ENCODE measurements around the gene SEC22A. TPM values are rescaled to one million over a fixed set of nuclear protein-coding genes. Genes with fewer than 3 reads are reported as not detected.

SEC22A gene
- total and polyA plus RNA-seq, 7 donors: 5.8 to 47.2 (median 17.8) TPM

DNA sequence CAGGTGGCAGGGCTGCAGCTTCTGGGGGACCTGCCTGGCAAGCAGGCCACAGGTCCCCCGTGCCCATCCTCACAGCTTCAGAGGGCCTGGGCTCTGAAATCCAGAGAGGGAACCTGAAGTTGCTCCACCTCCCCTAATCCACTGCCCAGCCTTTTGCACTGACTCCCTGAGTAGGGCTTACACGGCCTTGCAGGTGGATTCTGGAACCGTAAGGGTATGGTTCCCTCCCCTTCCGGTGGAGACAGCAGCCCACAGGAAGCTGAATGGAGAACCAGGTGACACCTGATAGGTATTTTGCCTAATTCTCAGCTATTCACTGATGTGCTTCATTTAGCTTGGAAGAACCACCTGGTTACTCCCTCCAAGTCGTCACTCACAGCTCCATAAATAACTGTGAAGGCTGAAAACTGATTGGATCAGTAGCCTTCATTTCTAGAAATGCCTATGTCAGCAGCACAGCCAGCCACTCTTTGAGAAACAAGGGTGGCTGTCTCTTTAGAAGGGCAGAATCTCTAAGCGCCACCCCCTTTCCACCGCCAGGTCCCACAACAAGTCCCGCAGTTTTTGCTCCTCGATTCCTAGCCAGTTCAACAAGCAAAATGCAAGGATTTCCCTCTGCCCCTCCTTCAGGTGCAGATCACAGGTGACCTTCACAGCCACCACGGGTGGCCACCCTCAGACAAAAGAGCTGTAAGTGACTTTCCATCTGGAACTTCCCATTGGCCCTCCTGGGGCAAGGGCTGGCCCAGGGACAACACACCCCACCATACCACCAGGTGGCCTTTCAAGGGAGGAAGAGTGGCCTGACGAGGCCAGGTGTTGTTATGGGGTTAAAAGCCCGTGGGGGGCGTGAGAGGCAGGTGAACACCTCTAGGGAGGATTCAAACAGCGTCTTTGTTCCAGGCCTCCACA, 112.9 kb downstream of the SEC22A start:
- Histone ChIP-seq H3K4me1 (peaks cover 0 to 17% (median 16%) of the 10 kb centered on the region in 4 donors), H3K27me3 (no peaks in the 10 kb centered on the region), H3K9me3 (no peaks in the 10 kb centered on the region), H3K4me3 (no peak overlapping the region), H3K36me3 (peaks cover 8 to 86% (median 23%) of the 10 kb centered on the region in 4 donors), H3K27ac (peak overlapping the region in 3 of 4 donors; percentile 20 to 52 (median 50))
- intact Hi-C loops (cut with DNase I): no loop called here
- WGBS, 2 donors: 63 to 75% methylated on average over 14 of the region's 14 CpGs
- DNase-seq: no peak
- no peak for TF ChIP-seq EP300 (IDR thresholded peaks at IDR 0.05)
- no peak for TF ChIP-seq POLR2A (IDR thresholded peaks at IDR 0.05)
- TF ChIP-seq POLR2AphosphoS5 (IDR thresholded peaks at IDR 0.05): no peak
- TF ChIP-seq, protein P1, sequence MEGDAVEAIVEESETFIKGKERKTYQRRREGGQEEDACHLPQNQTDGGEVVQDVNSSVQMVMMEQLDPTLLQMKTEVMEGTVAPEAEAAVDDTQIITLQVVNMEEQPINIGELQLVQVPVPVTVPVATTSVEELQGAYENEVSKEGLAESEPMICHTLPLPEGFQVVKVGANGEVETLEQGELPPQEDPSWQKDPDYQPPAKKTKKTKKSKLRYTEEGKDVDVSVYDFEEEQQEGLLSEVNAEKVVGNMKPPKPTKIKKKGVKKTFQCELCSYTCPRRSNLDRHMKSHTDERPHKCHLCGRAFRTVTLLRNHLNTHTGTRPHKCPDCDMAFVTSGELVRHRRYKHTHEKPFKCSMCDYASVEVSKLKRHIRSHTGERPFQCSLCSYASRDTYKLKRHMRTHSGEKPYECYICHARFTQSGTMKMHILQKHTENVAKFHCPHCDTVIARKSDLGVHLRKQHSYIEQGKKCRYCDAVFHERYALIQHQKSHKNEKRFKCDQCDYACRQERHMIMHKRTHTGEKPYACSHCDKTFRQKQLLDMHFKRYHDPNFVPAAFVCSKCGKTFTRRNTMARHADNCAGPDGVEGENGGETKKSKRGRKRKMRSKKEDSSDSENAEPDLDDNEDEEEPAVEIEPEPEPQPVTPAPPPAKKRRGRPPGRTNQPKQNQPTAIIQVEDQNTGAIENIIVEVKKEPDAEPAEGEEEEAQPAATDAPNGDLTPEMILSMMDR (IDR thresholded peaks at IDR 0.05): no peak

DNA sequence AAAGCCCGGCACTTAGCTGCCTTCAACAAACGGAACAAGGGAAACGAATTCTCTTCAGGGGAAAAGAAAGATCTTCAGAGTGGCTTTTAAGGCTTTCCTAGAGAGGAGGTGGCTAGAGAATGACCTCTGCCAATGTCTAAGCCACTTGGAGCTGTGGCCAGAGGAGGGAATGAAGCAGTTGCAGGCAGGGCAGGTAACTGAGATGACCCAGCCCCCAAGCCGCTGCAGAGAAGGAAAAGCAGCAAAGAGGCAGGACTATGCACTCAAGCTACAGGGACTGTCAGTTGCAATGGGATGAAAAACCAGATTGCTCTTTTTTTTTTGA, 113.5 kb downstream of the SEC22A start:
- Histone ChIP-seq H3K27me3 (no peaks in the 10 kb centered on the region), H3K9me3 (no peaks in the 10 kb centered on the region), H3K36me3 (peaks cover 8 to 87% (median 27%) of the 10 kb centered on the region in 4 donors), H3K4me1 (peaks cover 0 to 19% (median 17%) of the 10 kb centered on the region in 4 donors), H3K27ac (no peak overlapping the region), H3K4me3 (no peak overlapping the region)
- TF ChIP-seq POLR2A (IDR thresholded peaks at IDR 0.05) (no peak), EP300 (IDR thresholded peaks at IDR 0.05) (no peak), POLR2AphosphoS5 (IDR thresholded peaks at IDR 0.05) (no peak)
- TF ChIP-seq, protein P1 (IDR thresholded peaks at IDR 0.05): no peak
- no peak for DNase-seq
- intact Hi-C loops (cut with DNase I): no loop called here
- WGBS, 2 donors: 55 to 86% methylated on average over 4 of the region's 4 CpGs

DNA sequence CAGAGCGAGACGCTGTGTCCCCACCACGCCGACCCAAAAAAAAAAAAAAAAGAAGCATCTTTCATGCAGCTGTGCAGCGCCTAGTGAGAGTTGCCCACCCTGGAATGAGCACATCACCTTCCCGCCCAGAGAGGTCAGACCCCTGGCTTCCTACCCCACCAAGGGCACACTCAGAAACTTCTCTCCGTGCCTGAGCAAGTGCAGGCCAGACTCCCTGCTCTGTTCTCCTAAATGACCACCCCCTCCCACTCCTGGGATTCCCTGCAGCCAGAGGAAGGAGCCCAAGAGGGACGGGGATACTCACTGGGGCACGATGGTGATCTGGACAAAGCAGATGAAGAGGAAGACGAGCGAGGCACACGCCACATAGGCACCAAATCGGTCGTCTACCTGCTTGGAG, 116.0 kb downstream of the SEC22A start:
- 89 to 94% methylated on average over 14 of the region's 14 CpGs for WGBS, 2 donors
- TF ChIP-seq, protein P1 (IDR thresholded peaks at IDR 0.05): no peak
- TF ChIP-seq EP300 (IDR thresholded peaks at IDR 0.05) (no peak), POLR2A (IDR thresholded peaks at IDR 0.05) (no peak)
- DNase-seq: no peak
- Histone ChIP-seq H3K4me1 (peaks cover 0 to 23% (median 10%) of the 10 kb centered on the region in 4 donors), H3K4me3 (no peak overlapping the region), H3K27ac (no peak overlapping the region), H3K9me3 (no peaks in the 10 kb centered on the region), H3K36me3 (peaks cover 8 to 96% (median 42%) of the 10 kb centered on the region in 4 donors), H3K27me3 (no peaks in the 10 kb centered on the region)
- intact Hi-C loops (cut with DNase I): no loop called here

GRCh38 chr3:123318374-123318773, 116.6 kb downstream of the SEC22A start:
- no peak for DNase-seq
- 85 to 90% methylated on average over 3 of the region's 3 CpGs for WGBS, 2 donors
- H3K4me3 ChIP-seq: no peak overlapping the region
- intact Hi-C loops (cut with DNase I): no loop called here
- TF ChIP-seq POLR2A (IDR thresholded peaks at IDR 0.05) (no peak), EP300 (IDR thresholded peaks at IDR 0.05) (no peak), POLR2AphosphoS5 (IDR thresholded peaks at IDR 0.05) (no peak)
- TF ChIP-seq, protein P1 (IDR thresholded peaks at IDR 0.05): no peak
- peaks cover 8 to 98% (median 41%) of the 10 kb centered on the region in 4 donors for H3K36me3 ChIP-seq
- no peak overlapping the region for H3K27ac ChIP-seq
- peaks cover 0 to 17% (median 7%) of the 10 kb centered on the region in 4 donors for H3K4me1 ChIP-seq
- H3K27me3 ChIP-seq: no peaks in the 10 kb centered on the region
- no peaks in the 10 kb centered on the region for H3K9me3 ChIP-seq
